SH-SY5Y (cell line): ENCODE data around the gene VAV3.

ENCODE experiments used
- GATA2 ChIP-seq: IDR thresholded peaks from 2 replicates; pipeline ENCODE4 v1.6.1; 2011; ENCODE audit warnings: mild to moderate bottlenecking, low read depth, low read length
- GATA3 ChIP-seq: IDR thresholded peaks from 2 replicates; pipeline ENCODE4 v1.6.1; 2011; ENCODE audit warnings: low read depth, mild to moderate bottlenecking, low read length, moderate library complexity

- TF ChIP-seq GATA3 = no peak
- no peak for TF ChIP-seq GATA2
Measured at GRCh38 chr1:107623431-107623830, 341.5 kb downstream of the VAV3 start.
